NCI-H1092 treated with DMSO at 0.1 percent for 48 hours (cell line): Measurements from ENCODE around the gene ADAMTSL5.
"Not testable (repeated sequence)": the region's sequence is repeated elsewhere in the genome, so short reads cannot be mapped to it uniquely, and the experiment has no call there.

Experiments
- DNase-seq: peaks from one replicate; lab custom pipeline; 2025; lab: John Stamatoyannopoulos, UW

The ADAMTSL5 gene

GRCh38 chr19:1478934-1479707 is 33.7 kb downstream of the ADAMTSL5 start, which contains the start of gene C19orf25:
TSS of gene C19orf25 (minus strand) at chr19:1479215. CDS start at chr19:1478903, 312 bp downstream.
- DNase-seq: peak; percentile 92

- not testable (repeated sequence) for DNase-seq
These were observed 35.8 kb downstream of the ADAMTSL5 start for GRCh38 chr19:1477056-1477455.

- no peak for DNase-seq
These were observed 36.9 kb downstream of the ADAMTSL5 start for GRCh38 chr19:1475751-1476437.

GRCh38 chr19:1474765-1475351 is 38.0 kb downstream of the ADAMTSL5 start:
- no peak for DNase-seq

- no peak for DNase-seq
These were observed 38.6 kb downstream of the ADAMTSL5 start for GRCh38 chr19:1474011-1474764.

GRCh38 chr19:1473085-1473851 is 39.6 kb downstream of the ADAMTSL5 start:
- no peak for DNase-seq

- no peak for DNase-seq
These were observed 40.4 kb downstream of the ADAMTSL5 start for GRCh38 chr19:1472231-1473084.

GRCh38 chr19:1471515-1472160 is 41.2 kb downstream of the ADAMTSL5 start:
- DNase-seq: no peak

- no peak for DNase-seq
These were observed 41.8 kb downstream of the ADAMTSL5 start for GRCh38 chr19:1471010-1471514.

- no peak for DNase-seq
These were observed 42.4 kb downstream of the ADAMTSL5 start for GRCh38 chr19:1470305-1471009.

- no peak for DNase-seq
These were observed 42.8 kb downstream of the ADAMTSL5 start for GRCh38 chr19:1470055-1470304.

- DNase-seq: no peak
These were observed 43.4 kb downstream of the ADAMTSL5 start for GRCh38 chr19:1469255-1470054.

GRCh38 chr19:1468821-1469254 is 44.0 kb downstream of the ADAMTSL5 start:
- DNase-seq: no peak

GRCh38 chr19:1468274-1468820 is 44.5 kb downstream of the ADAMTSL5 start:
- DNase-seq: no peak

GRCh38 chr19:1467490-1468273 is 45.1 kb downstream of the ADAMTSL5 start:
- no peak for DNase-seq

- DNase-seq: no peak
These were observed 45.7 kb downstream of the ADAMTSL5 start for GRCh38 chr19:1467215-1467489.

- no peak for DNase-seq
These were observed 46.2 kb downstream of the ADAMTSL5 start for GRCh38 chr19:1466461-1467214.
